CD4-positive, alpha-beta T cell treated with Interleukin-17A for 4 hours (primary cell): ENCODE results near the gene C6orf89.

Source experiments
- DNase-seq: peaks from one replicate; pipeline ENCODE4 v3.0.0-alpha.2; 2020; ENCODE audit warnings: mixed read lengths

The C6orf89 gene

GRCh38 chr6:36852481-36853147 is 33.1 kb upstream of the C6orf89 start:
- DNase-seq = no peak

DNA sequence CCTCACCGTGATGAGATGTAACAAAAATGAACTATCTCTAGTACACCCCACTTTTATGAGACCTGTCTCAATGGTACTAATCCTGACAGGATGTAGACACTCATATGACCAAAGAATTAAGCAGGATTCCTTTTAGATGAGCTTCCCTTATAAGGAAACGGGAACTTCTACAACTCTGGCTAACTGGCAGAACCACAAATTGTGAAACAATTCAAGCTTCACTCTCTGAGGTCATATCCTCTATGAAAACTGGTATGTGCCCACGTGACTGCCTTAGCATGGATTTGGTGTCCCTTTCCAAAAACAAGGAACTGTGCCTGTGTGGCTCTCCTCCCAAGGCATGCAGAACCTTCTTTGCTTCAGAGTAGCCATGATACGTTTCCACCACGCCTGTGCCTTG is 32.4 kb upstream of the C6orf89 start:
- no peak for DNase-seq

- DNase-seq = no peak
Observed at GRCh38 chr6:36855750-36856149, 30.0 kb upstream of the C6orf89 start.

DNA sequence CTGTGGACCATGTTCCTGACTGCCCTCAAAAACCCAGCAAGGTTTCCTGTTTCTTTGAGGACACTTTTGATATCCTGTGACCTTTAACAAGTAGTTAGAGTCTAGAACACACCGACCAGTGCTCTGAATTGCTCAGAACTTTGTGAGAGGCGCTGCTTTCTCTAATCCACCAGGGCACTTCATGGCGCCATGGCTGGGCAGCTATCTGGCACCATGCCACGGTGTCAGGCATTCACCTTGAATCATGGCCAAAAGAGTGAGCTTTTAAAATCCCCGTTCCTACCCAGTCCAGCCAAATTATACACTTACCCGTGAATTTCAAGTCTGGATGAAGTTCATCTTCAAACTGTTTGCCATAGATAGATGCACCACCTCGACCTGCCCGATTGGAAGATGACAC is 29.5 kb upstream of the C6orf89 start:
- DNase-seq = no peak

DNA sequence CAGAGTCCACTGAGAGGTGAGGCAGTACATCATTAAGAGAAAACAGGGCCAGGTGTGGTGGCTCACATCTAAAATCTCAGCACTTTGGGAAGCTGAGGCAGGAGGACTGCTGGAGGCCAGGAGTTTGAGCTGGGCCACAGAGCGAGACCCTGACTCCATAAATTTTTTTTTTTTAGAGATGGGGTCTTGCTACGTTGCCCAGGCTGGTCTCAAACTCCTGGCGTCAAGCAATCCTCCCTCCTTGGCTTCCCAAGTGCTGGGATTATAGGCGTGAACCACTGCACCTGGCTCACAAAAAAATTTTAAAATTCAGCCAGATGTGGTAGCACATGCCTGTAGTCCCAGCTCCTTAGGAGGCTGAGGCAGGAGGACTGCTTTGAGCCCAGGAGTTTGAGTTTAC is 28.4 kb upstream of the C6orf89 start:
- DNase-seq = no peak

DNA sequence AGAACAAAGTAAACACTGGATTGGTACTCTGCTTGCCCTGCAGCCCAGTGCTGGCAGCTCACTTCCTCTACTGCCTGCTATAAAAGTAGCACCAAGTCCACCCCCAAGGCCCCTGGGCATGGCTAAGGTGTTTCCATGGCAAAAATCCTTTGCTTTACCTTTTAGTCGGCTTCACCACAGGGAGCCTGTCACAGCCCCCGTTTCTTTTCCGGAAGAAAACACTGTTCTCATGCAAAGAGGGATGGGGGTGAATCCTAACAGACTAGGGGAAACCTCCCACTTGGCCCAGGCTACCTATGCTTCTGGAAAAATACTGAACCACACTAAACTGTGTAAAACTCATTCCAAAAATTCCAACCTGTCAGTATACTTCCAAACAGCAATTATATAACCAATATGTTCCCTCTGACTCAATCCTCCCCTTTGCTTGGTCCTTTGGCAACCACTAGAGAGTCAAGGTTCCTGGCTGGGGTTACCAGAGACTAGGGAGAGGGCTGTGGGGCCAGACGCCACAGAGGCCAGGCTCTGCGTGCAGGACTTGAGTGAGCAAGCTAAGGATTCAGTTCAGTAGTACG is 27.3 kb upstream of the C6orf89 start:
- DNase-seq = no peak

DNA sequence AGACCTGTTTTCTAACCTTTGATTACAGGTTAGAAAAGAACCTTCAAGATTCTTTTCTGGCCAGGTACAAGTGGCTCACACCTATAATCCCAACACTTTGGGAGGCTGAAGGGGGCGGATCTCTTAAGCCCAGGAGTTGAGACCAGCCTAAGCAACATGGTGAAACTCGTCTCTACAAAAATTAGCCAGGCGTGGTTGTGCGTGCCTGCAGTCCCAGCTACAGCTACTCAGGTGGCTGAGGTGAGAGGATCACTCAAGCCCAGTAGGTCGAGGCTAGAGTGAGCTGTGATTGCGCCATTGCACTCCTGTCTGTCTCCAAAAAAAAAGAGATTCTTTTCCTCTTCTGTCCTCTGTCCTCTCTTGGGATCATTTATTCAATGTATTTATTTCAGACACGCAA is 25.6 kb upstream of the C6orf89 start:
- DNase-seq = no peak

DNA sequence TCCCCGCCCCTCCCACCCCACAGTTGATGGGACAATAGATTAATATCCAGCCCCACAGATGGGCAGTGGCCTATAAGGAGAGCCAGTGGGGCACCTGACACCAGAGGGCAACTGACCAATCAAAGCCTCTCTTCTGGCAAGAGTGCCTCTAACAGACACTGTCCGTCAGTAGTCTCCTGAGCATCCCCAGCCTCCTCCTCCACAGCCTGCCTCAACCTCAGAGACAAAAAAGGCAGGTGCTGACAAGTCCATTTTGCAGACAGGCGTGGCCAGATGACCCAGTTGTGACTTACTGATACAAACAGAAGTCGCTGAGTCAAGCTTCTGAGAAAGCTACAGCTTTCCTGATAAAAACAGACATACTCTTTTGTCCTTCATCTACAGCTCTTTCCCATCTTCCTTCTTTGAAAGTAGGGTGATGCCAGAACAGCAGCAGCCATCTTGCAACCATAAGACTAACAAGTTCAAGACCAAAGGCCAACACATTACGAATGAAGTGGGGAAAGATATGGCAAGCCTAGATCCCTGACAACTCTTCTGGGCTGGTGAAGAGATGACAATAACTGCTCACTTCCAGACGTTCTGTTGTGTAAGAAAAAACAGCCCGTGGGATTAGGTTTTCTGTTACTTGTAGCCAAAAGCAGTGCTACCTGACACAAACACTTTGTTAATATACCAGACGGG is 23.4 kb upstream of the C6orf89 start:
- no peak for DNase-seq

DNA sequence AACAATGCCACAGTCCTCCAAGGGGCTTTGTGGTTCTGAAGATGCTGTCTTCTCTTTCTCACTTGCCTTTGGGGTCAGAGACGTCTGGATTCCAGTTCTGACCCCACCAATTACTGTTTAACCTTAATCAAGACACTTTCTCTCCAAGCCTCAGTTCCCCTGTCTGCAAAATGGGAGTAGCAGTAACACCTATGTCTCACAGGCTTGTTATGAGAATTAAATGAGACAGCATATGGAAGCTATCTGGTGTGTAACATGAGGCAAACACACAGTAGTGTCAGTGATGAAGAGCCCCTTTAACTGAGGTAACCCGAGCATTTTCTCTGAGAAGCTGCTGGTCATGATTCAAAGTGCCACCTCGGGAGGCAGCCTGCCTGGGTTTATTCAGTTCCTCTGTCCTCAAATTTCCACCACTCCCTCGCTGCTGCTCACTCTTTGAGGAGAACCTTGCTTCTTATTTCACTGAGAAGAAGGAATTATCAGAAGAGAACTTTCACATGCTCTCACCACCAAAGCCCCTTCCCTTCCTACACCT is 22.8 kb upstream of the C6orf89 start:
- DNase-seq = no peak

DNA sequence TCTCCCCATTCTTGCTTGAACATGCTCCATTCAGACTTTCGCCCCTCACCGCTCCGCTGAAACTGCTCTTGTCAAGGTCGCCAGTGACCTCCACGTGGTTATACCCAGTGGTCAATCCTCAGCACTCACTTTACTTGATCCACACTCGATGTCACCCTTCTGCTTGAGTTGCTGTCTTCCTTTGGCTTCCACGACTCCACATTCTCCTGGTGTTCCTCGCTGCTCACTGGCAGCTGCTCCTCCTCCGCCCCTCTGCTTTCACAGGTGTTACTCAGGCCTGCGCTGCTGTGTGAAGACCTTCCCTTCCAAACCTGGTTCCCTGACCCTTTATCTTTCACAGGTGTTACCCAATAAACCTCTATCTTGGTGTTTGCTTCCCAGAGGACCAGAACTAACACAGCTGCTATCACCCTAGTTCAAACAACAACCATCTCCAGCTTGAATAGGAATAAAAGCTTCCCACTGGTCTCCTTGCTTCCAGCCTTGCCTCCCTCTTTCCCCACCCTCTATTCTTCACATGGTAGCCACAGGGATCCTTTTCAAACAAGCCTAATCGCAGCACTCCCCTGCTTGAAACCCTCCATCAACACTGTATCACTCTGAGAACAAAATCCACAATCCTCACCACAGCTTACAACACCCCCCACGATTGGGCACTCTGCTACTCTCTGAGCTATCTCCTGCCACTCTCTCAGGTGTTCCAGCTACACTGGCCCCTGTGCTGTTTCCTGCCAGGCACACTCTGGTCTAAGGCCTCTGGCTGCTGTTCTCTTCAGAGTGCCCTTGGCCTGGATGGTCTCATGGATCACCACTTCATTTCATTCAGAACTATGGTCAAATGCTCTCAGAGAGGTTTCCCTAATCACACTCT is 21.8 kb upstream of the C6orf89 start:
- DNase-seq = no peak

- no peak for DNase-seq
Observed at GRCh38 chr6:36865835-36866234, 19.9 kb upstream of the C6orf89 start.

- DNase-seq = no peak
Observed at GRCh38 chr6:36867471-36868224, 18.1 kb upstream of the C6orf89 start.

GRCh38 chr6:36871686-36872085 is 14.1 kb upstream of the C6orf89 start:
- DNase-seq = no peak

DNA sequence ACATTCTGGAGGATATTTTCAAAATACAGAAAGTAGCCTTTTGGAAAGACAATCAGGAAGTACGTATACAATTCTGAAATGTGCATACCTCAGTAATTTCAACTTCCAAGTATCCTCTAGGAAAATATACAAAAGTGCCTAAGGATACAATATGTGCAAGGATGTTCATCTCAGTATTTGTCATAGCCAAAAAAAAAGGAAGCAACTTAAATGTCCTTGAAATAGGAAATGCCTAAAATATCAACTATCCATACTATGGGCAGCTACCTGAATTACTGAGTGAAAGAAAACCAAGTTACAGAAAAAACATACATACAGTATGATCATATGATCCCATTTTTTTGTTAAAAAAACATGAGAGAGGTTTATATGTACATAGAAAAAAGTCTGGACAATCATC is 12.6 kb upstream of the C6orf89 start:
- no peak for DNase-seq

DNA sequence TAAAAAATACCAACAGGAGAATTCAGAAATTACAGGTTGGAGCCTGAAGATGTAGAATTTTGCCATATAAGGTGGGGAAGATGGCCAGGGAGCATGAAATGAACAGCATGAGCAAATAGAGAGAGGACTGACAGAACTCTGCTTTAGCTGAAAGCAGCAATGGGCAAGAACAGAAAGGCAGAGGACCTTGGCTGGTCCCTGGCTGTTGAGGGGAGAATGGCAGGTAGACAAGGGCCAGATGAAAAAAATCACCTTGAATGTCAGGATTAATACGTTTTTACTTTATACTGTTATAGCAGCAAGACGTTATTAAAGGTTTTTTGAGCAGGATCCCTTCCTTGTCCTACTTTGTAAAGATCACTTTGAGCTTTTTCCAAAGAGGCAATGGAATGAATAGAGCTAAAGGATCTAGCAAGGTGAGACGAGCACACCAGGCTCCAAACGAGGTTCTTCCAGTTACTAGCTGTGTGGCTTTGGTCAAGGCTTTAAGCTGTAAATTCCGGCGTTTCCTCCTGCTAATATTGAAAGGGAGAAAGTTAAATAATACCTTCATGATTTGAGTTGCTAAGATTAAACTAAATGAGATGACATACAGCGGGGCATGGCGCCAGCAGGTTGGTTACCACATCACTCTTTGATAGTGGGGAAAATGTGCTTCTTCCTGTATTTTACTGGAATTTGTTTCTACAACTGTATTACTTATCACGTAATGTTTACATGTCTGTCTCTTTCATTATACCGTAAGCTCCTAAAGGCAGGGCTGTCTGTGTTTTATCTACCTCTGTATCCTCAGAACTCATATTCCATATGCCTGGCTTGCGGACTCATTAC is 11.9 kb upstream of the C6orf89 start:
- DNase-seq = peak; percentile 18

DNA sequence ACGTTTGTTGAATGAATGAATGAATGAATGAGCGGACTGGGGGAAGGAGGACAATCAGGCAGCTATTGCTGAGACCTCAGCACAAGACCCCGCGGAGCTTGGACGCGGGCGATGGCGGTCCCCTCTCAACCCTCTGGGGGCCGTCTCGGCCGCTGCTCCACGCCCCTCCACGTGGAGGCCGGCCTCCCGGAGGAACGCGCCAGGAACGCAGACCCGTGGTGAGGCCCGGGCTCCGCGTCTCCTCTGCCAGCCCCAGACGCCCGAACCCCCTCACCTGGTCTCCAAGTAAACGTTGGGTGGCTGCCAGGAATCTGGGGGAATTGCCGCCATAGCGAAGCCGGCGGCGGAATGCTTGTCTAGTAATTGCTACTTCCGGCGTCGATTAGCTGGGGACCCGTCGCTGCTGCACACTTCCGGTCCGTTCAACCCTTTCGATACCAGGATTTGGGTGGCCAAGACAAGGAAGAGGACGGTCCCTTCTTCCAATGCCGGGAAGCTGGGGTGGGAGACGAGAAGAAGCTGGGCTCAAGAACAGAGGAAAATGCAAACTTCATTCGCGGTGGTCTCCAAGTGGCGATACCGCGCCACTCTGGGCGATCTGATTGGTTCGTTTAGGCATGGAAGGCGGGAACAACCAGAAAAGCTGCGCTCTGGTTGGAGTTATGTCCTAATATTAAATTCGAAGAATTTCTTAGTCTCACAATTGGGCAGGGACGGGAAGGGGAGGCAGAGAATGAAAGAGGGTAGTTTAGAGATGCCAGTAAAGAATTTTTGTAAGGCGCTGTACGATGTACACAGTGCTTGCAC is 11.1 kb upstream of the C6orf89 start, which contains the start of gene PPIL1:
PPIL1 (minus strand) TSS at position 361 of the 807 bp plus-strand sequence; CDS start at position 330, 31 bp downstream.
- peak; percentile 84 for DNase-seq

GRCh38 chr6:36875250-36875633 is 10.5 kb upstream of the C6orf89 start:
- no peak for DNase-seq

- no peak for DNase-seq
Observed at GRCh38 chr6:36884610-36885009, 1.1 kb upstream of the C6orf89 start.

DNA sequence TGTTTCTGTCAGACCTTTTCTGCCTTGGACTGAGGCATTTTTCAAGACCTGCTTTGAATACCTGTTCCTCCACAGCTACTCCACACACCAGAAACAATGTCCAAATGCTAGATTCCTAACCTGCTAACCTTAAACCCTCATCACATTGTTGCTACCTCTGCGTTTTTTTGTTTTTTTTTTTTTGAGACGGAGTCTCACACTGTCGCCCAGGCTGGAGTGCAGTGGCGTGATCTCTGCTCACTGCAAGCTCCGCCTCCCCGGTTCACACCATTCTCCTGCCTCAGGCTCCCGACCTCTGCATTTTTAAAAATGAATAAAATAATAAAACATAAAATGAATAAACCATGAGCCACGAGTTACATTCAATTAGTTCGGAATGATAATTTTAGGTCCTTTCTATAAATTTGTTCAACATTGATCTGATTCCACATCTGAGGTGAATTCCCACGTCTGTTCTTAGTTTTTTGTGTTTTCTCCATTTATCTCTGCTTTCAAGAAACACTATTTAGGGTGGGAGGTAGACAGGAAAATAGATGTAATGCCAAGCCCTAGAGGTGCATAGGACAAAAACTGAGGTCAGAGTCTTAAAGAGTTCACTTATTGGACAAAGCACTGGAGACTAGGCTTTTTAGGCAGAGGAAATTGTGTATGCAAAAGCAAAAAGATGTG is 1.3 kb downstream of the C6orf89 start:
- DNase-seq = no peak

GRCh38 chr6:36888115-36888643 is 2.4 kb downstream of the C6orf89 start:
- no peak for DNase-seq
